HG02642 (cell line): ENCODE measurements around the gene MRPL50.

Source experiments
- ATAC-seq: cut with Tn5 transposase; IDR thresholded peaks from one replicate; pipeline ENCODE4 v1.9.1; 2021; ENCODE audit warnings: mild to moderate bottlenecking; ENCODE audit not compliant: unreplicated experiment, poor library complexity

MRPL50 gene

GRCh38 chr9:101350285-101350684 is 48.1 kb downstream of the MRPL50 start:
- no peak for ATAC-seq

DNA sequence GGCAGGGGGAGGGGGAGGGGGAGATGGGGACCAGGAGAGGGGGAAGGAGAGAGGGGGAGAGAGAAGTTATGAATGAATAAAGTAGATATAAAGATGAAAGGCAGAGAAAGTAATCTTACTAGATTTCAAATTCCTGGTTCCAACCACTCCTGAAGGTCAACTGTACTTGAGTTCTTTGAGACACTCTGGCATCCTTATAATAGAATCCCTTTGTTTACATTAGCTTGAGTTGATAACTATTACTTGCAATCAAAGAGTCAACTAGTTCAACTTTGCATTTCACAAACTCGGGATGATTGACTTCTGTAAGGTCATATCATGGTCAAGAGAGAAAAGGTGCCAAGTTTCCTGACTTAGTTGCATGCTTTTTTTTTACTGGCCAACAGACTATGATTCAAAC is 55.8 kb downstream of the MRPL50 start:
- ATAC-seq, result no peak

DNA sequence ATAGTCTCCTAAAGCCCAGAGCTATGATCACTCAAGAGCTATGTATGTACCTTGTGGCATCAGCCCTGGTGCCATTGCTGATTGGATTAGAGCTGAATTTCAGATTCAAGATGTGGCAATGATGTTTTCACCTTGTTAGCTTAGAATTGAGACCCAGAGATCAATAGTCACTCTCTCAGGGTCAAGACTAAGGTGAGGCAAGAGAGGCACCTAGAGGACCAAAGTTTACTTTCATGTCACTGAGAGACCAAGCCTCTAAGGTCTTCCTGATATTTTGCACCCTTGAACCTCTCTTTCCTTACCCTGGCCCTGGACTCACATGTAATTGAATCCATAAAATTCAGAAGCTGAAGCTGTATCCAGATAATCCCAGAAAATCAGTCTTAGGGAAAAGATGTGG is 56.5 kb downstream of the MRPL50 start:
- ATAC-seq, result no peak
